Left lobe of liver (tissue), 2 donors: ENCODE measurements around the gene DNMT3B. TPM values are rescaled to one million over a fixed set of nuclear protein-coding genes. Genes with fewer than 3 reads are reported as not detected.

Experiments used
- ATAC-seq: fragments of 200-7000 bp; cut with Tn5 transposase; one replicate; pipeline ENCODE4 v1.9.1; 2020; ENCODE audit warnings: mild to moderate bottlenecking, moderate library complexity
- DNase-seq: peaks from one replicate; pipeline ENCODE4 v3.0.0-alpha.2; 2020; ENCODE audit warnings: low spot score
- total RNA-seq: library from RNA; stranded (reverse); gene quantifications from one replicate; pipeline ENCODE4 v1.2.1, GENCODE V29; 2021
- donor health status: DM: no; HTN: no; CAD: no; lungs with moderate emphysema.
- donor health status: DM: no; HTN: yes; CAD: no.

Gene DNMT3B
- total RNA-seq, 1 donor from 2014 or later, result 1.6 TPM

DNA sequence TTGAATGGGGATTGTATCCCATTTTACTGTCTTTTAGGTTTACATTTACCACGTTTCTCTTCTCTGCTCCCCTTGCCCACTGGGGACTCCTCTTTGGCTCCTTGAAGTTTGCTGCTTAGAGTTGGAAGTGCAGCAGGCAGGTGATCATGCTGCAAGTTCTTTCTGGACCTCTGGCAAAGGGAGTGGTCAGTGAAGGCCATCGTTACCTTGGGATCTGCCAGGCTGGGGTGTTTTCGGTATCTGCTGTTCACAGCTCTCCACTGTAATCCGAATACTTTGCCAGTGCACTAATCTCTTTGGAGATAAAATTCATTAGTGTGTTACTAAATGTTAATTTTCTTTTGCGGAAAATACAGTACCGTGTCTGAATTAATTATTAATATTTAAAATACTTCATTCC, 87.4 kb downstream of the DNMT3B start:
- DNase-seq, result no peak
- no peak for ATAC-seq

DNA sequence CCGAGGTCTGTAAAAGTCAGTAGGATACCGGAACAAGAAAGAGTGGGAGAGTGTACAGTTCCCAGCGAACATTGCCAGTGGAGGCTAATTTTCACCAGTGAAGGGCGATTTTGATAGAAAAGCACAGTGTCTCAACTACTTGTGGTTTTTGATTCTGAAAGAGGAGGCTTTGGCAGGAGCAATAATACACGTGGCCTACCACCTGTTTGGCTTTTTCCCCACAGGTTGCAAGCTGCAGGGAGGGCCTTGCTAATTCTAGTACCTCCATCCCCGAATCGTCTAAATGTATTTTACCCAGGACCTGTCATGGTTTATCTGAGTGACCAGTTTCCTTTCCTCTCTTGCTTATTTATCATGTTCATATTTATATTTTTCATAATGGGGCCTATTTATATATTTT, 93.2 kb downstream of the DNMT3B start:
- ATAC-seq, result no peak
- no peak for DNase-seq

DNA sequence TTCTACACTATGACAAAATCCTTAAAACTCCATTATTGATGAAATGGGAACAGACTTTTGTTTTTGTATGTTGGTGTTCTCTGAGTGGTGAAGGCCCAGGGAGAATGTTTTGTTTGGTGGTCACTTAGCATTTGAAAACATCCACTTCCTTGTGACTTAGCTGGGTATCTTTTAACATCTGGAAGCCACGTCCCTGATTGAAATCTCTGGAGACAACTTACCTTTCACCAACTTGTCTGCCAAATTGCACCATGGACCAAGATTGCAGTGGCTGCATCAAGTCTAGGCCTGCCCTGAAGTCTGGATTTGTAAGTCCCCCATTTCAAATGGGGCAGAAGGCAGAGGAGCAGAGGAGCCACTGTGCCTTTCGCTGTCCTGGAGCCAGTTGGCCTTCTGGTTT, 96.0 kb downstream of the DNMT3B start:
- DNase-seq (no peak), ATAC-seq (no peak)

Other genes with a start within 250 kb of the DNMT3B start
- gene NOL4L, start 177.1 kb upstream of the DNMT3B start, total RNA-seq, result 5.8 TPM
- not detected for gene C20orf203, start 88.4 kb upstream of the DNMT3B start, total RNA-seq
- 16.9 TPM for gene COMMD7, start 18.9 kb upstream of the DNMT3B start, total RNA-seq
- gene MAPRE1, start 57.6 kb downstream of the DNMT3B start, total RNA-seq, result 9.6 TPM
- 0.15 TPM for gene EFCAB8, start 96.5 kb downstream of the DNMT3B start, total RNA-seq
- gene SUN5, start 242.0 kb downstream of the DNMT3B start, total RNA-seq, result not detected
- gene BPIFB2, start 245.3 kb downstream of the DNMT3B start, total RNA-seq, result 0.18 TPM